WTC11 (cell line): Measurements from ENCODE around the gene PTPRO. TPM values are rescaled to one million over a fixed set of nuclear protein-coding genes. Genes with fewer than 3 reads are reported as not detected.

ENCODE experiments used
- ATAC-seq: fragments of 200-7000 bp; cut with Tn5 transposase; 2 replicates; pipeline ENCODE4 v1.10.0; 2021; ENCODE audit warnings: mild to moderate bottlenecking, moderate library complexity
- CTCF ChIA-PET: fragments of 300-600 bp; sonication (Branson Sonifier 250); formaldehyde crosslinking; loops from one replicate; lab custom pipeline; 2021; ENCODE audit warnings: antibody characterized with exemption; lab: Charles Lee
- POLR2A ChIA-PET: fragments of 350-600 bp; sonication (Branson Sonifier 250); formaldehyde crosslinking; loops from one replicate; lab custom pipeline; 2021; ENCODE audit warnings: antibody characterized with exemption; lab: Charles Lee
- DNase-seq: peaks from one replicate; pipeline ENCODE4 v3.0.0; 2021; ENCODE audit warnings: low spot score
- H3K27ac Mint-ChIP-seq: 2 replicates; pipeline ENCODE4 v1.8.0; 2021; ENCODE audit warnings: mixed read lengths
- H3K27me3 Mint-ChIP-seq: 2 replicates; pipeline ENCODE4 v1.8.0; 2021; ENCODE audit warnings: low read depth, mild to moderate bottlenecking, moderate library complexity, mixed read lengths
- H3K36me3 Mint-ChIP-seq: 2 replicates; pipeline ENCODE4 v1.8.0; 2021; ENCODE audit warnings: mixed read lengths
- H3K4me1 Mint-ChIP-seq: 2 replicates; pipeline ENCODE4 v1.8.0; 2022; ENCODE audit warnings: mixed read lengths
- H3K4me3 Mint-ChIP-seq: 2 replicates; pipeline ENCODE4 v1.8.0; 2021; ENCODE audit warnings: mild to moderate bottlenecking, moderate library complexity, mixed read lengths
- H3K9me3 Mint-ChIP-seq: 2 replicates; pipeline ENCODE4 v1.8.0; 2021; ENCODE audit warnings: mixed read lengths
- ATF6 ChIP-seq: sonication (generic); formaldehyde crosslinking; IDR thresholded peaks from 2 replicates; pipeline ENCODE4 v1.8.1; 2023; ENCODE audit warnings: mild to moderate bottlenecking, missing genetic modification reagents
- ETV6 ChIP-seq: sonication (generic); formaldehyde crosslinking; IDR thresholded peaks from 2 replicates; pipeline ENCODE4 v1.8.1; 2022; ENCODE audit warnings: mild to moderate bottlenecking, missing genetic modification reagents
- FOXJ3 ChIP-seq: sonication (generic); formaldehyde crosslinking; IDR thresholded peaks from 2 replicates; pipeline ENCODE4 v1.9.0; 2021; ENCODE audit warnings: missing genetic modification reagents, mild to moderate bottlenecking, borderline replicate concordance
- GRHL2 ChIP-seq: fragments of 250-450 bp; sonication (Bioruptor Pico); IDR thresholded peaks from 2 replicates; pipeline ENCODE4 v1.8.0; 2022; ENCODE audit warnings: mild to moderate bottlenecking, moderate library complexity; ENCODE audit not compliant: insufficient replicate concordance, severe bottlenecking
- HMGA2 ChIP-seq: fragments of 250-450 bp; sonication (Bioruptor Pico); IDR thresholded peaks from 2 replicates; pipeline ENCODE4 v1.4.0; 2021; ENCODE audit warnings: mild to moderate bottlenecking, moderate library complexity
- MLX ChIP-seq: sonication (generic); formaldehyde crosslinking; IDR thresholded peaks from 2 replicates; pipeline ENCODE4 v1.8.1; 2023; ENCODE audit warnings: mild to moderate bottlenecking, missing genetic modification reagents, moderate library complexity
- PRDM15 ChIP-seq: sonication (generic); formaldehyde crosslinking; IDR thresholded peaks from 2 replicates; pipeline ENCODE4 v1.8.0; 2022; ENCODE audit warnings: missing genetic modification reagents
- TP53 ChIP-seq: sonication (generic); formaldehyde crosslinking; IDR thresholded peaks from 2 replicates; pipeline ENCODE4 v1.8.1; 2023; ENCODE audit warnings: mild to moderate bottlenecking, missing genetic modification reagents
- USF1 ChIP-seq: sonication (generic); formaldehyde crosslinking; IDR thresholded peaks from 2 replicates; pipeline ENCODE4 v1.8.0; 2022; ENCODE audit warnings: mild to moderate bottlenecking, missing genetic modification reagents
- ZBTB21 ChIP-seq: sonication (generic); formaldehyde crosslinking; IDR thresholded peaks from 2 replicates; pipeline ENCODE4 v1.8.1; 2023; ENCODE audit warnings: mild to moderate bottlenecking, missing genetic modification reagents, borderline replicate concordance
- ZMAT4 ChIP-seq: fragments of 250-450 bp; sonication (Bioruptor Pico); IDR thresholded peaks from 2 replicates; pipeline ENCODE4 v1.9.0; 2021; ENCODE audit warnings: mild to moderate bottlenecking
- ZNF423 ChIP-seq: fragments of 250-450 bp; sonication (Bioruptor Pico); IDR thresholded peaks from 2 replicates; pipeline ENCODE4 v2.1.2; 2022; ENCODE audit warnings: mild to moderate bottlenecking, moderate library complexity
- ZNF425 ChIP-seq: fragments of 250-450 bp; sonication (Bioruptor Pico); conservative IDR thresholded peaks from 2 replicates; pipeline ENCODE4 v1.9.0; 2021; ENCODE audit warnings: mild to moderate bottlenecking
- ZNF512 ChIP-seq: sonication (generic); formaldehyde crosslinking; IDR thresholded peaks from 2 replicates; pipeline ENCODE4 v1.8.1; 2022; ENCODE audit warnings: missing genetic modification reagents, borderline replicate concordance
- total RNA-seq: library from RNA; stranded (reverse); gene quantifications from 3 replicates; pipeline ENCODE4 v1.2.3, GENCODE V29; 2021

The PTPRO gene
- total RNA-seq, 1 experiment from 2014 or later = 1.1 TPM

GRCh38 chr12:15556411-15557102 is 234.2 kb downstream of the PTPRO start:
- no peaks in the 10 kb centered on the region for H3K4me1 Mint-ChIP-seq
- H3K27me3 Mint-ChIP-seq = no peaks in the 10 kb centered on the region
- H3K9me3 Mint-ChIP-seq = no peaks in the 10 kb centered on the region
- CTCF ChIA-PET = interaction anchor here (1.2 to 1.8 kb wide), 3 partner anchors 24 to 302 kb away, joined by 4 to 10 read pairs (median 5); no protein-coding TSS in a partner anchor
- H3K27ac Mint-ChIP-seq = no peak overlapping the region
- H3K4me3 Mint-ChIP-seq = no peak overlapping the region
- DNase-seq = no peak
- no peak for TF ChIP-seq USF1 (CRISPR knock-in tag)
- TF ChIP-seq ETV6 (CRISPR knock-in tag) = no peak
- TF ChIP-seq FOXJ3 (CRISPR knock-in tag) = no peak
- no peak for TF ChIP-seq ZNF512
- TF ChIP-seq TP53 (CRISPR knock-in tag) = no peak
- no peak for TF ChIP-seq ZNF425 (CRISPR knock-in tag)
- no peak for TF ChIP-seq ZNF423 (CRISPR knock-in tag)
- TF ChIP-seq HMGA2 = no peak
- no peak for TF ChIP-seq MLX (CRISPR knock-in tag)
- TF ChIP-seq ZBTB21 = no peak
- TF ChIP-seq PRDM15 (CRISPR knock-in tag) = no peak
- TF ChIP-seq GRHL2 = no peak
- no peak for TF ChIP-seq ZMAT4 (CRISPR knock-in tag)
- TF ChIP-seq, all 79 proteins: peak for 0
- POLR2A ChIA-PET = no interaction called here
- no peaks in the 10 kb centered on the region for H3K36me3 Mint-ChIP-seq
- no peak for ATAC-seq

- Mint-ChIP-seq H3K4me3 (no peak overlapping the region), H3K27me3 (no peaks in the 10 kb centered on the region), H3K27ac (no peak overlapping the region), H3K36me3 (no peaks in the 10 kb centered on the region), H3K4me1 (peaks cover 5% of the 10 kb centered on the region), H3K9me3 (no peaks in the 10 kb centered on the region)
- ATAC-seq (no peak), DNase-seq (no peak)
- CTCF ChIA-PET = interaction anchor here (1.0 kb wide), 2 partner anchors 26 to 27 kb away, joined by 5 to 7 read pairs; no protein-coding TSS in a partner anchor
- POLR2A ChIA-PET = interaction anchor here (1.1 kb wide), 1 partner anchor 29 kb away, joined by 3 read pairs; no protein-coding TSS in a partner anchor
- TF ChIP-seq ATF6 (CRISPR knock-in tag) = no peak
These were observed 236.7 kb downstream of the PTPRO start for GRCh38 chr12:15558915-15559528.
